HEK293 (cell line): Measurements from ENCODE around the gene NR2F2.

Experiments used
- IKZF3 ChIP-seq: fragments of 450-650 bp; IDR thresholded peaks from 2 replicates; pipeline ENCODE4 v1.5.0; 2018; ENCODE audit warnings: missing biosample characterization, mild to moderate bottlenecking, missing genetic modification characterization, moderate library complexity
- MYNN ChIP-seq: fragments of 450-650 bp; formaldehyde crosslinking; IDR thresholded peaks from 2 replicates; pipeline ENCODE4 v1.5.1; 2016; ENCODE audit warnings: missing biosample characterization, missing genetic modification characterization, borderline replicate concordance
- ZNF10 ChIP-seq: fragments of 450-650 bp; formaldehyde crosslinking; IDR thresholded peaks from 2 replicates; pipeline ENCODE4 v1.5.1; 2017; ENCODE audit warnings: missing biosample characterization, missing genetic modification characterization
- TF ChIP-seq, protein P1 (sequence below): fragments of 450-650 bp; formaldehyde crosslinking; IDR thresholded peaks from 2 replicates; pipeline ENCODE4 v1.5.1; 2016; ENCODE audit warnings: missing biosample characterization, missing genetic modification characterization
- TF ChIP-seq, protein P2 (sequence below): fragments of 450-650 bp; formaldehyde crosslinking; IDR thresholded peaks from 2 replicates; pipeline ENCODE4 v1.5.1; 2017; ENCODE audit warnings: missing biosample characterization, mild to moderate bottlenecking, missing genetic modification characterization, moderate library complexity
- TF ChIP-seq, protein P3 (sequence below): fragments of 450-650 bp; formaldehyde crosslinking; IDR thresholded peaks from 2 replicates; pipeline ENCODE4 v1.5.1; 2016; ENCODE audit warnings: missing biosample characterization, missing genetic modification characterization
- TF ChIP-seq, protein P4 (sequence below): fragments of 450-650 bp; formaldehyde crosslinking; IDR thresholded peaks from 2 replicates; pipeline ENCODE4 v1.5.1; 2016; ENCODE audit warnings: missing biosample characterization, missing genetic modification characterization

DNA sequence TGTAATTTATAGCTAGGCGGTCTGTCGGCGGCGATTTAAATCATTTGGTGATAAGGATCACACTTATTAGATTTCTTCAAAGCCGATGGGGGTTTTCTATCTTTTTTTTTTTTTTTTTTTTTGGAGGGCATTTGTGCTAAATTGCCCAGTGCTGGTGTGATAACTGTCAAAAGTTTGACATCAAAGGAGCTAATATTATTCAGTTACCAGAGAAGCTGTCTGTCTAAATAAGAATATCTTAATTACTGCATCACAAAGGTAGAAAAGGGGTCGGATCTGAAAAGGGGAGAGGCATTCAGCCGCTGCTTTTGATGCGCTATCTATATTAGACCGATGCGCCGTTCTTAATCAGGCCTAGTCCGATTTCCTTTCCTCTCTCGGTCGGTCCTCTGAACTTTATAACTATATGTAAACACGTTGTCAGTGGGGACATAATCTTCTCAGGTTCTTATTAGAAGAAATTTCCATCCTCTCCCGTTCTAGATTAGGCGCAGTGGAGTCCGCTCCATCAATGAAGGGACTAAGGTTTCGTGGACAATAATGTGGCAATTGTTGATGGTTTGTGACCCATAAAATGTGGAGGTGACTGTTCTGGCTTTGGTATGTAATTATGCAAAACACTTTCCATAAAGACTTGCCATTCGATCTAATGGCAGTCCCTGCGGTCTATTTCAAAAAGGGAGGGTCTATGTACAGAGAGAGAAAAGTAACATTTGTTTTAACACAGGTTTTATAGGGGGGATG, 31.7 kb downstream of the NR2F2 start:
- TF ChIP-seq, protein P1, sequence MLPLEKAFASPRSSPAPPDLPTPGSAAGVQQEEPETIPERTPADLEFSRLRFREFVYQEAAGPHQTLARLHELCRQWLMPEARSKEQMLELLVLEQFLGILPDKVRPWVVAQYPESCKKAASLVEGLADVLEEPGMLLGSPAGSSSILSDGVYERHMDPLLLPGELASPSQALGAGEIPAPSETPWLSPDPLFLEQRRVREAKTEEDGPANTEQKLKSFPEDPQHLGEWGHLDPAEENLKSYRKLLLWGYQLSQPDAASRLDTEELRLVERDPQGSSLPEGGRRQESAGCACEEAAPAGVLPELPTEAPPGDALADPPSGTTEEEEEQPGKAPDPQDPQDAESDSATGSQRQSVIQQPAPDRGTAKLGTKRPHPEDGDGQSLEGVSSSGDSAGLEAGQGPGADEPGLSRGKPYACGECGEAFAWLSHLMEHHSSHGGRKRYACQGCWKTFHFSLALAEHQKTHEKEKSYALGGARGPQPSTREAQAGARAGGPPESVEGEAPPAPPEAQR (tag by site-specific recombination), result no peak
- TF ChIP-seq ZNF10 (tag by site-specific recombination), result no peak
- TF ChIP-seq, protein P2, sequence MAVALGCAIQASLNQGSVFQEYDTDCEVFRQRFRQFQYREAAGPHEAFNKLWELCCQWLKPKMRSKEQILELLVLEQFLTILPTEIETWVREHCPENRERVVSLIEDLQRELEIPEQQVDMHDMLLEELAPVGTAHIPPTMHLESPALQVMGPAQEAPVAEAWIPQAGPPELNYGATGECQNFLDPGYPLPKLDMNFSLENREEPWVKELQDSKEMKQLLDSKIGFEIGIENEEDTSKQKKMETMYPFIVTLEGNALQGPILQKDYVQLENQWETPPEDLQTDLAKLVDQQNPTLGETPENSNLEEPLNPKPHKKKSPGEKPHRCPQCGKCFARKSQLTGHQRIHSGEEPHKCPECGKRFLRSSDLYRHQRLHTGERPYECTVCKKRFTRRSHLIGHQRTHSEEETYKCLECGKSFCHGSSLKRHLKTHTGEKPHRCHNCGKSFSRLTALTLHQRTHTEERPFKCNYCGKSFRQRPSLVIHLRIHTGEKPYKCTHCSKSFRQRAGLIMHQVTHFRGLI (tag by site-specific recombination), result no peak
- no peak for TF ChIP-seq IKZF3 (tag by site-specific recombination)
- TF ChIP-seq, protein P3, sequence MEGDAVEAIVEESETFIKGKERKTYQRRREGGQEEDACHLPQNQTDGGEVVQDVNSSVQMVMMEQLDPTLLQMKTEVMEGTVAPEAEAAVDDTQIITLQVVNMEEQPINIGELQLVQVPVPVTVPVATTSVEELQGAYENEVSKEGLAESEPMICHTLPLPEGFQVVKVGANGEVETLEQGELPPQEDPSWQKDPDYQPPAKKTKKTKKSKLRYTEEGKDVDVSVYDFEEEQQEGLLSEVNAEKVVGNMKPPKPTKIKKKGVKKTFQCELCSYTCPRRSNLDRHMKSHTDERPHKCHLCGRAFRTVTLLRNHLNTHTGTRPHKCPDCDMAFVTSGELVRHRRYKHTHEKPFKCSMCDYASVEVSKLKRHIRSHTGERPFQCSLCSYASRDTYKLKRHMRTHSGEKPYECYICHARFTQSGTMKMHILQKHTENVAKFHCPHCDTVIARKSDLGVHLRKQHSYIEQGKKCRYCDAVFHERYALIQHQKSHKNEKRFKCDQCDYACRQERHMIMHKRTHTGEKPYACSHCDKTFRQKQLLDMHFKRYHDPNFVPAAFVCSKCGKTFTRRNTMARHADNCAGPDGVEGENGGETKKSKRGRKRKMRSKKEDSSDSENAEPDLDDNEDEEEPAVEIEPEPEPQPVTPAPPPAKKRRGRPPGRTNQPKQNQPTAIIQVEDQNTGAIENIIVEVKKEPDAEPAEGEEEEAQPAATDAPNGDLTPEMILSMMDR (tag by site-specific recombination), result no peak
- TF ChIP-seq, protein P4, sequence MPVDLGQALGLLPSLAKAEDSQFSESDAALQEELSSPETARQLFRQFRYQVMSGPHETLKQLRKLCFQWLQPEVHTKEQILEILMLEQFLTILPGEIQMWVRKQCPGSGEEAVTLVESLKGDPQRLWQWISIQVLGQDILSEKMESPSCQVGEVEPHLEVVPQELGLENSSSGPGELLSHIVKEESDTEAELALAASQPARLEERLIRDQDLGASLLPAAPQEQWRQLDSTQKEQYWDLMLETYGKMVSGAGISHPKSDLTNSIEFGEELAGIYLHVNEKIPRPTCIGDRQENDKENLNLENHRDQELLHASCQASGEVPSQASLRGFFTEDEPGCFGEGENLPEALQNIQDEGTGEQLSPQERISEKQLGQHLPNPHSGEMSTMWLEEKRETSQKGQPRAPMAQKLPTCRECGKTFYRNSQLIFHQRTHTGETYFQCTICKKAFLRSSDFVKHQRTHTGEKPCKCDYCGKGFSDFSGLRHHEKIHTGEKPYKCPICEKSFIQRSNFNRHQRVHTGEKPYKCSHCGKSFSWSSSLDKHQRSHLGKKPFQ (tag by site-specific recombination), result no peak
- TF ChIP-seq MYNN, result no peak
